GM21526 (cell line): ENCODE data around the gene RTL3.

Experiments used
- ATAC-seq: cut with Tn5 transposase; IDR thresholded peaks from one replicate; pipeline ENCODE4 v1.9.1; 2021; ENCODE audit warnings: moderate library complexity; ENCODE audit not compliant: unreplicated experiment, low FRiP score

The RTL3 gene

GRCh38 chrX:78622831-78623230 lies 36.3 kb downstream of the RTL3 start:
- no peak for ATAC-seq

- ATAC-seq = no peak
These were observed 39.3 kb downstream of the RTL3 start for GRCh38 chrX:78619834-78620233.

- ATAC-seq = no peak
These were observed 40.1 kb downstream of the RTL3 start for GRCh38 chrX:78618987-78619386.

GRCh38 chrX:78614264-78614663 lies 44.9 kb downstream of the RTL3 start:
- no peak for ATAC-seq
